Muscle of back (tissue), 11 donors: ENCODE measurements around the gene SPRR2G. TPM values are rescaled to one million over a fixed set of nuclear protein-coding genes. Genes with fewer than 3 reads are reported as not detected.
"Not testable (repeated sequence)": the region's sequence is repeated elsewhere in the genome, so short reads cannot be mapped to it uniquely, and the experiment has no call there.

Source experiments
- DNase-seq, 3 donors: peaks; one replicate each; pipeline versions ENCODE4 v3.0.0 to v3.0.0-alpha.2; 2013
- polyA plus RNA-seq, 10 donors: library from polyadenylated mRNA; unstranded; fragments of 120-200 nt; gene quantifications; one replicate each; pipeline ENCODE4 v1.2.1, GENCODE V29; 2013; ENCODE audit not compliant: insufficient read length in 10 of 10

Gene SPRR2G
- polyA plus RNA-seq, 10 donors = 0.48 TPM; not detected in 9

DNA sequence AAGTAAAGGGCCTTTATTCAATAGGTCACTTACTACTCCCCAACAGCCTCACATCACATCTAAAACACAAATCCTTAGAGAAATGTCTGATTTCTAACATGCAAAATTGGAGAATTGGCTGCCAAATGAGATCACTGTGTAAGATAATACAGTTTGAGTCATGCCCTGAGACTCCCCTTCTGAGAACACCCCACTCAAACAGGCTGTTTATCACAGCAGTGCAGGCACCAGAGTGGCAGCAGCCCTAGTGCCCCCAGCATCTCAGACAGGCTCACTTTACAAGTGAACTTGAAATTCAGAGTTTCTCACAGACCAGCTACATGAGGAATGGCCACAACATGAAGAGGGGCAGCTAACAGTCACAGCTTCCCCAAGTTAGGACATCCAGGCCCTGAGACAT lies 35.4 kb downstream of the SPRR2G start:
- DNase-seq = not testable (repeated sequence)

- no peak for DNase-seq
Observed at GRCh38 chr1:153113416-153113815, 37.3 kb downstream of the SPRR2G start, which contains the start of gene SPRR2F. Gene SPRR2F (minus strand): TSS chr1:153113516. CDS start chr1:153112733, 783 bp downstream.

DNA sequence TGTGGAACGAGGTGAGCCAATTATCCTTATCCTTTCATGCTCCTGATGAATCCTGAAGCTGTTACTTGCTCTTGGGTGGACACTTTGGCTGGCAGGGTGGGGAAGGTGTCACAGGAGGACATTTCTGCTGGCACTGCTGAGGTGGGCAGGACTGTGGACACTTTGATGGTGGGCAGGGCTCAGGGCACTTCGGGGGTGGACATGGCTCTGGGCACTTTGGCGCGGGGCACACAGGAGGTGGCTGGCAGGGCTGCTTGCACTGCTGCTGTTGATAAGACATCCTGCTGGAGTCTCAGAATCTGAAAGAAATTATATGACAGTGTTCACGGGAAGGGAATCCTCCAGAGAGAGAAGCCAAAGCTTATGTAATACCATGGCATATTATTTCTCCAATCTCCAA lies 38.2 kb downstream of the SPRR2G start:
- DNase-seq = not testable (repeated sequence)

DNA sequence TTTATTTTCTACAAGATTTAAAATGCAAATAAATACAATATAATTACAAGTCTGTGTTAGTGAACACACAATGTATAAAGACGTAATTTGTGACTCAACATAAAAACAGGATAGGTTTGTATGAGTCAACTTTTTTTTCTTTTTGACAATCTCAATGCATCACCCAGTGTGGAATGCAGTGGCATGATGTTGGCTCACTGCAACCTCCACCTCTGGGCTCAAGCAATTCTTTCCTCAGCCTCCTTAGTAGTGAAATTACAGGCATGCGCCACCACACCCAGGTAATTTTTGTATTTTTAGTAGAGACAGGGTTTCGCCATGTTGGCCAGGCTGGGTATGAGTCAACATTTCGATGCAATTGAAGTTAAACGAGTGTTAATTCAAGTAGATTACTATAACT lies 50.4 kb downstream of the SPRR2G start:
- no peak for DNase-seq

Other genes with a start within 250 kb of the SPRR2G start
- 1 to 10 TPM in 2 of 10 donors, under 1 TPM in 2, not detected in 6; 0.05 to 6.0 (median 1.3) TPM for gene IVL, start 242.3 kb downstream of the SPRR2G start, polyA plus RNA-seq
- gene SPRR5, start 203.7 kb downstream of the SPRR2G start, polyA plus RNA-seq = not detected
- gene SPRR4, start 180.2 kb downstream of the SPRR2G start, polyA plus RNA-seq = not detected
- 1 to 10 TPM in 1 of 10 donors, not detected in 9; 4.3 TPM for gene SPRR1A, start 166.8 kb downstream of the SPRR2G start, polyA plus RNA-seq
- 1 to 10 TPM in 1 of 10 donors, under 1 TPM in 3, not detected in 6; 0.24 to 8.0 (median 0.27) TPM for gene SPRR3, start 149.1 kb downstream of the SPRR2G start, polyA plus RNA-seq
- 1 to 10 TPM in 1 of 10 donors, under 1 TPM in 1, not detected in 8; 0.24 to 7.1 TPM for gene SPRR1B, start 119.7 kb downstream of the SPRR2G start, polyA plus RNA-seq
- gene SPRR2D, start 109.8 kb downstream of the SPRR2G start, polyA plus RNA-seq = not detected
- gene SPRR2A, start 93.4 kb downstream of the SPRR2G start, polyA plus RNA-seq = under 1 TPM in 1 of 10 donors, not detected in 9; 0.28 TPM
- gene SPRR2B, start 79.3 kb downstream of the SPRR2G start, polyA plus RNA-seq = not detected
- not detected for gene SPRR2E, start 56.4 kb downstream of the SPRR2G start, polyA plus RNA-seq
- gene SPRR2F, start 37.4 kb downstream of the SPRR2G start, polyA plus RNA-seq = under 1 TPM in 2 of 10 donors, not detected in 8; 0.48 to 0.75 TPM
- gene LELP1, start 52.5 kb upstream of the SPRR2G start, polyA plus RNA-seq = not detected
- gene PRR9, start 66.7 kb upstream of the SPRR2G start, polyA plus RNA-seq = not detected
- not detected for gene LORICRIN, start 108.8 kb upstream of the SPRR2G start, polyA plus RNA-seq
- under 1 TPM in 2 of 10 donors, not detected in 8; 0.25 to 0.26 TPM for gene PGLYRP3, start 162.1 kb upstream of the SPRR2G start, polyA plus RNA-seq
- gene PGLYRP4, start 198.0 kb upstream of the SPRR2G start, polyA plus RNA-seq = 1 to 10 TPM in 2 of 10 donors, not detected in 8; 1.1 to 1.7 TPM
- 10 to 100 TPM in 9 of 10 donors, 1 to 10 TPM in 1; 9.4 to 40.7 (median 25.4) TPM for gene S100A9, start 207.0 kb upstream of the SPRR2G start, polyA plus RNA-seq
- 1 to 10 TPM in 6 of 10 donors, under 1 TPM in 3, not detected in 1; 0.26 to 4.9 (median 1.8) TPM for gene S100A12, start 224.7 kb upstream of the SPRR2G start, polyA plus RNA-seq
- 10 to 100 TPM in 8 of 10 donors, 1 to 10 TPM in 2; 4.7 to 37.0 (median 13.9) TPM for gene S100A8, start 240.2 kb upstream of the SPRR2G start, polyA plus RNA-seq